ENCODE measurements around the gene GEMIN4. TPM values are rescaled to one million over a fixed set of nuclear protein-coding genes. Genes with fewer than 3 reads are reported as not detected.
"Not testable (repeated sequence)": the region's sequence is repeated elsewhere in the genome, so short reads cannot be mapped to it uniquely, and the experiment has no call there.

The GEMIN4 gene
- total RNA-seq, 2 donors from 2014 or later, result 23.5 to 26.9 TPM

DNA sequence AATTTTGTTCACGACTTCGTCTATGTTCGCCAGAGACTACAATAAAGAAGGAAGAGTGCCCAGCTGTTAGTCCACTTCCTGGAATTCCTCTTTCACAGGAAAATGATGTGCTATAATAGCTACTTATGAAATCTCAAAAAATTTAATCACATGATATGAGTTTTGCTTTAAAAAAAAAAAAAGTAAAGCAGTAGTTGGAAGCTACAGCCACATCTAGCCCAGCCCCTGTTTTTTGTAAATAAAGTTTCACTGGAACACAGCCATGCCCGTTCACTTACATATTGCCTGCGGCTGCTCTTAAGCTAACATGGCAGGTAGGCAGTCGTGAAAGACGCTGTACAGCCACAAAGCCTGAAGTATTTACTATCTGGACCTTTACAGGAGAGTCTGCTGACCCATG, 52.7 kb downstream of the GEMIN4 start:
- H3K9me3 Mint-ChIP-seq, result no peaks in the 10 kb centered on the region
- H3K4me3 Mint-ChIP-seq, result no peak overlapping the region
- peaks cover 10% of the 10 kb centered on the region in 2 donors for H3K36me3 Mint-ChIP-seq (ENCODE audit: insufficient read depth in 2 of 2)
- ATAC-seq (replicated peaks in 1 of 2), result no peak
- H3K27me3 Mint-ChIP-seq (ENCODE audit: low read depth), result no peaks in the 10 kb centered on the region
- no peak overlapping the region for H3K27ac Mint-ChIP-seq
- no peaks in the 10 kb centered on the region for H3K4me1 Mint-ChIP-seq (ENCODE audit: low read depth)
- DNase-seq, result no peak

DNA sequence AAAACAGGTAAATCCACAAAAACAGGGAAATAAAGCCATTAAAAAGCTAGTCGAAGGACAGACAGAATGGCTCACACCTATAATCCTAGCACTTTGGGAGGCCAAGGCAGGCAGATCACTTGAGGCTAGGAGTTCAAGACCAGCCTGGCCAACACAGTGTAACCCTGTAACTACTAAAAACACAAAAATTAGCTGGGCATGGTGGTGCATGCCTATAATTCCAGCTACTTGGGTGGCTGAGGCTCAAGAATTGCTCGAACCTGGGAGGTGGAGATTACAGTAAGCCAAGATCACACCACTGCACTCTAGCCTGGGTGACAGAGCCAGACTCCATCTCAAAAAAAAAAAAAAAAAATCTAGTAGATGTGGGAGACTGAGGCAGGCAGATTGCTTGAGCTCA, 54.0 kb downstream of the GEMIN4 start:
- H3K27ac Mint-ChIP-seq; DNase-seq; H3K27me3 Mint-ChIP-seq (ENCODE audit: low read depth); H3K4me1 Mint-ChIP-seq (ENCODE audit: low read depth); ATAC-seq (replicated peaks in 1 of 2); H3K9me3 Mint-ChIP-seq; H3K4me3 Mint-ChIP-seq: not testable (repeated sequence)
- H3K36me3 Mint-ChIP-seq (ENCODE audit: insufficient read depth in 2 of 2), result peaks cover 10% of the 10 kb centered on the region in 2 donors

DNA sequence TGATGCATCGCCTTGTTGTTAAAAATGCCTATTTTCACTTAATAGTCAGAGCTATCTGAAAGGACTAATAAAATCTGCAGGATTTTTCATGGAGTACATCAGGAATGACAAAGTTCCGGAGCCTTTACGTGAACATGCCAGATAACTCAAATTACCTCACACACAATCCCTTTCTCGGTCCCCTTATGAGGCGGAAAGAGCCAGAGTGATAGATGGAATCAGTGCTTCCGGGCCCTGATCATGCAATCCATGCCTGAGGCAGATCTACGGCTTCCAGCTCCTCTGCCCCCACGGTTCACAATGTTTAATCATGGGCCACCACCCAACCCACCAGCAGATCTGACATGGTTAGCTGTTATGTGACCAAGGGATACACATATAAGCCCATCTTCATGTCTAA, 54.4 kb downstream of the GEMIN4 start:
- Mint-ChIP-seq H3K4me1 (ENCODE audit: low read depth) (no peaks in the 10 kb centered on the region), H3K9me3 (no peaks in the 10 kb centered on the region), H3K27me3 (ENCODE audit: low read depth) (no peaks in the 10 kb centered on the region), H3K4me3 (no peak overlapping the region), H3K27ac (no peak overlapping the region), H3K36me3 (ENCODE audit: insufficient read depth in 2 of 2) (peaks cover 10% of the 10 kb centered on the region in 2 donors)
- DNase-seq, result no peak
- no peak for ATAC-seq (replicated peaks in 1 of 2)

DNA sequence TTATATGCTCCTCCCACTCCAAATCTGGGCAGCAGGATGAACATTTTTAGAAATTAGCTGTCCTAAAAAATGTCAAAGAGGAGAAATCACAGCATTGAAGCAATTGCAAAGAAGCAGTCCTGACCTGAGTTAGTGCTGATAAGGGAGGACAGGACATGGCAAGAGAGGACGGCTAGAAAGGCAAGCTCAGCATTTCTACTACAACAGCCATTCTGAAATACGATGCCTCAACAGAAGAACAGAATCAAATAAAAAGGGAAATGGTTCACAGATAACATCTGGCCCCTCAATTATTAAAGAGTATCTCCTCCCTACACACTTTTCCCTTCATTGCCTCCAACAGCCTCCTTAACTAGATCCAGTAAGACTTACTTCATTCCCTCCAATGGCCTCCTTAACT, 55.7 kb downstream of the GEMIN4 start:
- no peaks in the 10 kb centered on the region for H3K9me3 Mint-ChIP-seq
- H3K27ac Mint-ChIP-seq, result peak overlapping the region; percentile 73
- peaks cover 10% of the 10 kb centered on the region in 2 donors for H3K36me3 Mint-ChIP-seq (ENCODE audit: insufficient read depth in 2 of 2)
- DNase-seq (no peak), ATAC-seq (replicated peaks in 1 of 2) (no peak)
- no peak overlapping the region for H3K4me3 Mint-ChIP-seq
- no peaks in the 10 kb centered on the region for H3K27me3 Mint-ChIP-seq (ENCODE audit: low read depth)
- H3K4me1 Mint-ChIP-seq (ENCODE audit: low read depth), result no peaks in the 10 kb centered on the region

Other genes with a start within 250 kb of the GEMIN4 start
- gene VPS53, start 37.4 kb downstream of the GEMIN4 start, total RNA-seq, result 10 to 100 TPM; 37.4 to 57.1 TPM
- gene TLCD3A, start 19.7 kb downstream of the GEMIN4 start, total RNA-seq, result 10 to 100 TPM in 1 of 2 donors, 1 to 10 TPM in 1; 6.6 to 11.7 TPM
- 10 to 100 TPM; 67.7 to 76.2 TPM for gene GLOD4, start 30.0 kb upstream of the GEMIN4 start, total RNA-seq
- gene MRM3, start 30.1 kb upstream of the GEMIN4 start, total RNA-seq, result 10 to 100 TPM; 23.6 to 26.7 TPM
- 1 to 10 TPM; 1.2 to 1.7 TPM for gene NXN, start 227.5 kb upstream of the GEMIN4 start, total RNA-seq
- gene TIMM22, start 244.9 kb upstream of the GEMIN4 start, total RNA-seq, result 10 to 100 TPM; 10.3 to 12.0 TPM

All from activated T-cell treated with anti-CD3 and anti-CD28 coated beads, Interleukin-2, amount 50 U/mL, for 72 hours (primary cell).